BLaER1 treated with 17β-estradiol and CSF1 and Interleukin-3, amounts not matched to agents 10 nM and 100 nM (cell line): ENCODE data around the gene JAK1.
A peak's percentile ranks its signal among the peaks of the same experiment; 100 is the strongest.

ENCODE experiments used
- H3K27ac ChIP-seq, 11 experiments: shearing (Covaris generic); formaldehyde crosslinking; 2 replicates each; pipeline ENCODE4 v1.8.1; 2022
- H3K27me3 ChIP-seq, 11 experiments: shearing (Covaris generic); formaldehyde crosslinking; 2 replicates each; pipeline ENCODE4 v1.8.1; 2022
- H3K36me3 ChIP-seq, 11 experiments: shearing (Covaris generic); formaldehyde crosslinking; 2 replicates each; pipeline ENCODE4 v1.8.1; 2022
- H3K4me1 ChIP-seq, 10 experiments: shearing (Covaris generic); formaldehyde crosslinking; 2 replicates each; pipeline ENCODE4 v1.8.1; 2022
- H3K4me2 ChIP-seq, 11 experiments: shearing (Covaris generic); formaldehyde crosslinking; 2 replicates each; pipeline ENCODE4 v1.8.1; 2022
- H3K4me3 ChIP-seq, 10 experiments: shearing (Covaris generic); formaldehyde crosslinking; 2 replicates each; pipeline ENCODE4 v1.8.1; 2022
- H3K9ac ChIP-seq, 11 experiments: shearing (Covaris generic); formaldehyde crosslinking; 2 replicates each; pipeline ENCODE4 v1.8.1; 2022
- H3K9me3 ChIP-seq, 11 experiments: shearing (Covaris generic); formaldehyde crosslinking; replicated peaks in 1 of 11; 2 replicates each; pipeline ENCODE4 v1.8.1; 2022
- H4K20me1 ChIP-seq, 11 experiments: shearing (Covaris generic); formaldehyde crosslinking; 2 replicates each; pipeline ENCODE4 v1.8.1; 2022
- Cebpa-rat ChIP-seq, 11 experiments: shearing (Covaris generic); IDR thresholded peaks; 2 replicates each; pipeline ENCODE4 v1.8.1; 2022

Gene JAK1

GRCh38 chr1:64848136-64848535, 118.2 kb downstream of the JAK1 start:
- no peak for TF ChIP-seq Cebpa-rat (IDR thresholded peaks at IDR 0.05)
- peaks cover 0 to 17% (median 5%) of the 10 kb centered on the region in 10 experiments; a peak in 13 of 20 replicates for H3K4me1 ChIP-seq
- no peaks in the 10 kb centered on the region for H3K27me3 ChIP-seq
- H3K27ac ChIP-seq = no peak overlapping the region
- no peak overlapping the region for H3K4me2 ChIP-seq
- H3K9me3 ChIP-seq = no peaks in the 10 kb centered on the region
- H4K20me1 ChIP-seq = peaks cover 0 to 18% (median under 1%) of the 10 kb centered on the region in 11 experiments; a peak in 6 of 22 replicates
- peaks cover 92 to 100% (median 98%) of the 10 kb centered on the region in 11 experiments for H3K36me3 ChIP-seq
- no peak overlapping the region for H3K9ac ChIP-seq
- H3K4me3 ChIP-seq = no peak overlapping the region

DNA sequence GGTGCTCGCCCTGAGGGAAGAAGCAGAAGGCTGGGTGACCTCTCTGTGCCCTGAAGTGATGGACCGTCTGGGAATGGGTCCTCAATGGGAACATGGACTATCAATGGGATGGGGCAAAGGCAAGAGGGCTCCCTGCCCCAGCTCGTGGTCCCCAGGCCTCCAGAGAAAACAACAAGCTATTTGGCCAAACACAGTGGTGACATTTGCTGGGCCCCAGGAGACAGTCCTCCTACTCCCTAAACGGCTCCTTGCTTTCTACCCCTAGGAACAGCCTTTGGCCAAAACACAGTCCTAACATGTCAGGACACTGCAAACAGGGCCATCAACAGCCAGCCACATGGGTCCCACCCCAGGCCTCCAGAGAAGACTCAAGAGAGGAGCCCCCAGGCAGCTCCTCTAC, 118.7 kb downstream of the JAK1 start:
- Histone ChIP-seq H3K9ac (no peak overlapping the region), H3K27ac (no peak overlapping the region), H3K4me3 (no peak overlapping the region), H3K4me1 (peaks cover 3 to 22% (median 10%) of the 10 kb centered on the region in 10 experiments), H3K4me2 (no peak overlapping the region), H4K20me1 (peaks cover 0 to 23% (median 3%) of the 10 kb centered on the region in 11 experiments; a peak in 8 of 22 replicates), H3K9me3 (no peaks in the 10 kb centered on the region), H3K27me3 (no peaks in the 10 kb centered on the region), H3K36me3 (peaks cover 90 to 100% (median 98%) of the 10 kb centered on the region in 11 experiments)
- TF ChIP-seq Cebpa-rat (IDR thresholded peaks at IDR 0.05) = no peak

DNA sequence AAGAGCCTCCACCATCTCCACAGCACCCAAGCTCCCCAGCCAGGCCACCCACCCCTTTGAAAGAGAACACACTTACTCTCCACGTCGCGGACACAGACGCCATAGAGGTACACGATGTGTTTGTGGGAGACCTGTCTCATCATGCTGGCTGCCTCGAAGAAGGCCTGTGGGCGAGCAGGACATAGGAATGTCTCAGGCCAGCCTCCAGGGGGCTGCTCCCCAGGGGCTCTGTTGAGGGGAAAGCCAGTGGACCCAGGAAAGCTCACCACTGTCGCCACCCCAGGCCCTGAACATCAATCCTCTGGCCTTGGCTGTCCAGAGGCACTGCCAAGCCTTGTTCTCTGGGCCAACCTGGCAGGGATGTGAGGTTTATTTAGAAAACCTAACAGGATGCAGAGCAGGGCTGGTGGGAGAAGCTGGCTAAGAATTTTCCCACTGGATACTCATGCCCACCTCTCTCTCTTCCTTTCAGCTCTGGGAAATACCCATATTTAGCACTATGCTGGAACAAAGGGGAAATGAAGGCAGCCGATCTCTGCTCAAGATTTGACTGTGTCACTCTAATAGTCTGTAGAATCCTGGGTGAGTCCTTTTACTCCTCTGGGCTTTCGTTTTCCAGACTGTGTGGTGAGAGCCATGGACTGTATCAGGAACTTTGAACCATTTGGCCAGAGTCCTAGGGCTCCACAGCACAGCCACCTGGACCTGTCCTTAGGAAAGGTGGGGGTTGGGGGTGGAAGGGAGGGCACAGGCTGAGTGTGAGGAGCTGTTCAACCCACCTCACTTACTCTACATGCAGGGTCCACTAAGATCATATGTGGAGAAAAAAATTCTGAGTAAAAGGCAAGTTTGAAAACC, 119.5 kb downstream of the JAK1 start:
- no peaks in the 10 kb centered on the region for H3K27me3 ChIP-seq
- no peak overlapping the region for H3K9ac ChIP-seq
- H3K9me3 ChIP-seq = no peaks in the 10 kb centered on the region
- peaks cover 8 to 22% (median 13%) of the 10 kb centered on the region in 10 experiments for H3K4me1 ChIP-seq
- peaks cover 0 to 26% (median 3%) of the 10 kb centered on the region in 11 experiments; a peak in 7 of 22 replicates for H4K20me1 ChIP-seq
- no peak overlapping the region for H3K4me3 ChIP-seq
- H3K27ac ChIP-seq = no peak overlapping the region
- TF ChIP-seq Cebpa-rat (IDR thresholded peaks at IDR 0.05) = no peak
- H3K4me2 ChIP-seq = no peak overlapping the region
- peaks cover 85 to 97% (median 91%) of the 10 kb centered on the region in 11 experiments for H3K36me3 ChIP-seq

GRCh38 chr1:64845831-64846425, 120.4 kb downstream of the JAK1 start:
- Histone ChIP-seq H3K4me2 (no peak overlapping the region), H4K20me1 (peaks cover 0 to 33% (median 3%) of the 10 kb centered on the region in 11 experiments; a peak in 8 of 22 replicates), H3K36me3 (peaks cover 88 to 97% (median 92%) of the 10 kb centered on the region in 11 experiments), H3K9me3 (no peaks in the 10 kb centered on the region), H3K27me3 (no peaks in the 10 kb centered on the region), H3K4me1 (peaks cover 8 to 20% (median 11%) of the 10 kb centered on the region in 10 experiments), H3K27ac (no peak overlapping the region), H3K4me3 (no peak overlapping the region), H3K9ac (no peak overlapping the region)
- no peak for TF ChIP-seq Cebpa-rat (IDR thresholded peaks at IDR 0.05)

- H3K27me3 ChIP-seq = no peaks in the 10 kb centered on the region
- no peaks in the 10 kb centered on the region for H3K9me3 ChIP-seq
- H4K20me1 ChIP-seq = peaks cover 0 to 35% (median 3%) of the 10 kb centered on the region in 11 experiments; a peak in 8 of 22 replicates
- H3K36me3 ChIP-seq = peaks cover 88 to 97% (median 92%) of the 10 kb centered on the region in 11 experiments
- H3K4me2 ChIP-seq = no peak overlapping the region
- H3K27ac ChIP-seq = no peak overlapping the region
- no peak for TF ChIP-seq Cebpa-rat (IDR thresholded peaks at IDR 0.05)
- H3K4me1 ChIP-seq = peaks cover 8 to 20% (median 11%) of the 10 kb centered on the region in 10 experiments
- H3K4me3 ChIP-seq = no peak overlapping the region
- no peak overlapping the region for H3K9ac ChIP-seq
These were observed 121.7 kb downstream of the JAK1 start for GRCh38 chr1:64844609-64845008.

GRCh38 chr1:64844175-64844574, 122.2 kb downstream of the JAK1 start:
- Histone ChIP-seq H3K9ac (no peak overlapping the region), H3K4me2 (no peak overlapping the region), H3K36me3 (peaks cover 88 to 97% (median 92%) of the 10 kb centered on the region in 11 experiments), H3K4me3 (no peak overlapping the region), H4K20me1 (peaks cover 0 to 36% (median under 1%) of the 10 kb centered on the region in 11 experiments; a peak in 8 of 22 replicates), H3K4me1 (peaks cover 8 to 20% (median 11%) of the 10 kb centered on the region in 10 experiments), H3K9me3 (no peaks in the 10 kb centered on the region), H3K27ac (no peak overlapping the region), H3K27me3 (no peaks in the 10 kb centered on the region)
- no peak for TF ChIP-seq Cebpa-rat (IDR thresholded peaks at IDR 0.05)

DNA sequence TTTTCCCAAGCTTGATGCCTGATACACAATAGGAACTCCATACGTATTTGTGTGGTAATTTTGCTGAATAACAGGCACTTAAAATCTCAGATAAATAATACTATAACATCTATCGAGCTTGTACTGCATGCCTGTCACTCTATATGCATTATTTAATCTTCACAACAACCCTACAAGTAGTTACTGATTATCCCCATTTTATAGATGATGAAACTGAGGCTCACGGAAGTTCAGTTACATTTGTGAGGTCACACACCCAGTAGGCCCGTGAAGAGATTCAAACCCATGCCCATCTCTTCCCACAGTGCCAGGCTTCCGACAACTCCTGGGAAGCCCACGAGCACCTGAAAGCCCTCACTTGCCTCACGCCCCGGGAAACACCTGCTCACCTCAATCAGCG, 122.7 kb downstream of the JAK1 start:
- Histone ChIP-seq H3K9ac (no peak overlapping the region), H3K27me3 (no peaks in the 10 kb centered on the region), H3K4me2 (no peak overlapping the region), H3K4me1 (peaks cover 8 to 20% (median 11%) of the 10 kb centered on the region in 10 experiments), H3K9me3 (no peaks in the 10 kb centered on the region), H3K4me3 (no peak overlapping the region), H4K20me1 (peaks cover 0 to 36% (median 0%) of the 10 kb centered on the region in 11 experiments; a peak in 8 of 22 replicates), H3K36me3 (peaks cover 88 to 97% (median 89%) of the 10 kb centered on the region in 11 experiments), H3K27ac (no peak overlapping the region)
- TF ChIP-seq Cebpa-rat (IDR thresholded peaks at IDR 0.05) = no peak

- Histone ChIP-seq H3K36me3 (peaks cover 87 to 97% (median 89%) of the 10 kb centered on the region in 11 experiments), H3K4me3 (no peak overlapping the region), H3K4me1 (peaks cover 8 to 20% (median 11%) of the 10 kb centered on the region in 10 experiments), H3K27me3 (no peaks in the 10 kb centered on the region), H3K9me3 (no peaks in the 10 kb centered on the region), H4K20me1 (peaks cover 0 to 36% (median 0%) of the 10 kb centered on the region in 11 experiments; a peak in 8 of 22 replicates), H3K9ac (no peak overlapping the region), H3K27ac (no peak overlapping the region), H3K4me2 (peak overlapping the region in 10 of 11 experiments; percentile 2 to 81 (median 27); a peak in 16 of 22 replicates)
- TF ChIP-seq Cebpa-rat (IDR thresholded peaks at IDR 0.05) = no peak
These were observed 124.1 kb downstream of the JAK1 start for GRCh38 chr1:64842224-64842623.
